H1 (cell line): ENCODE data around the gene ZBTB20. TPM values are rescaled to one million over a fixed set of nuclear protein-coding genes. Genes with fewer than 3 reads are reported as not detected.

ENCODE experiments used
- ATF2 ChIP-seq: IDR thresholded peaks from 2 replicates; pipeline ENCODE4 v1.6.1; 2012; ENCODE audit warnings: low read length, inconsistent platforms
- CTBP2 ChIP-seq: IDR thresholded peaks from 2 replicates; pipeline ENCODE4 v1.7.0; 2011; ENCODE audit warnings: borderline replicate concordance, mild to moderate bottlenecking, moderate library complexity, mixed read lengths, low read length; ENCODE audit not compliant: insufficient read depth, insufficient read length
- KDM1A ChIP-seq: fragments of 200-600, 300-600 bp; sonication (generic); IDR thresholded peaks from 2 replicates; pipeline ENCODE4 v1.7.1; 2016; ENCODE audit warnings: mild to moderate bottlenecking, low read length, borderline replicate concordance
- NANOG ChIP-seq: IDR thresholded peaks from 2 replicates; pipeline ENCODE4 v1.6.1; 2011; ENCODE audit warnings: low read length, low read depth, mild to moderate bottlenecking, inconsistent platforms; ENCODE audit not compliant: insufficient read depth, poor library complexity, severe bottlenecking
- RFX5 ChIP-seq: IDR thresholded peaks from 2 replicates; pipeline ENCODE4 v1.6.1; 2011; ENCODE audit warnings: low read depth, low read length, improper control_type of control experiment, borderline replicate concordance
- polyA plus RNA-seq, 7 experiments: library from polyadenylated mRNA; depleted of rRNA in 3 of 7; stranded (reverse) in 5 of 7; unstranded in 2 of 7; fragments of >200 nt in 5 of 7; fragments of 200-250 nt in 2 of 7; gene quantifications; 1 replicate in 5 of 7; 2 replicates in 1 of 7; 4 replicates in 1 of 7; pipeline versions ENCODE4 v1.2.1 to v1.2.3, GENCODE V29; 2011 to 2013; ENCODE audit warnings: missing spikeins in 2 of 7, mixed read lengths in 2 of 7
- total RNA-seq: library from RNA; stranded (reverse); fragmentation: NEBNext Ultra II Directional; extraction: Animal tissue kit (Norgen Biotek cat#: 25700); gene quantifications from 2 replicates; pipeline ENCODE4 v1.2.1, GENCODE V29; 2021

Gene ZBTB20
- total and polyA plus RNA-seq, 2 of the 8 experiments (the other 6 are each of a cell fraction or from before 2014, with no cell fraction given), result 0.35 to 1.3 TPM

- no peak for TF ChIP-seq CTBP2
- no peak for TF ChIP-seq ATF2
- TF ChIP-seq NANOG, result no peak
- no peak for TF ChIP-seq RFX5
- TF ChIP-seq KDM1A, result no peak
- TF ChIP-seq, all 59 proteins: peak for 0
Observed at GRCh38 chr3:114502204-114502603, 644.9 kb downstream of the ZBTB20 start (continued).
